ENCODE measurements around the gene SLC23A1. TPM values are rescaled to one million over a fixed set of nuclear protein-coding genes. Genes with fewer than 3 reads are reported as not detected.
A peak's percentile ranks its signal among the peaks of the same experiment; 100 is the strongest.

SLC23A1 gene
- total and polyA plus RNA-seq, 9 of the 15 experiments (the other 6 are each of a cell fraction or from before 2014, with no cell fraction given) = 0.03 to 0.20 (median 0.05) TPM; not detected in 5

DNA sequence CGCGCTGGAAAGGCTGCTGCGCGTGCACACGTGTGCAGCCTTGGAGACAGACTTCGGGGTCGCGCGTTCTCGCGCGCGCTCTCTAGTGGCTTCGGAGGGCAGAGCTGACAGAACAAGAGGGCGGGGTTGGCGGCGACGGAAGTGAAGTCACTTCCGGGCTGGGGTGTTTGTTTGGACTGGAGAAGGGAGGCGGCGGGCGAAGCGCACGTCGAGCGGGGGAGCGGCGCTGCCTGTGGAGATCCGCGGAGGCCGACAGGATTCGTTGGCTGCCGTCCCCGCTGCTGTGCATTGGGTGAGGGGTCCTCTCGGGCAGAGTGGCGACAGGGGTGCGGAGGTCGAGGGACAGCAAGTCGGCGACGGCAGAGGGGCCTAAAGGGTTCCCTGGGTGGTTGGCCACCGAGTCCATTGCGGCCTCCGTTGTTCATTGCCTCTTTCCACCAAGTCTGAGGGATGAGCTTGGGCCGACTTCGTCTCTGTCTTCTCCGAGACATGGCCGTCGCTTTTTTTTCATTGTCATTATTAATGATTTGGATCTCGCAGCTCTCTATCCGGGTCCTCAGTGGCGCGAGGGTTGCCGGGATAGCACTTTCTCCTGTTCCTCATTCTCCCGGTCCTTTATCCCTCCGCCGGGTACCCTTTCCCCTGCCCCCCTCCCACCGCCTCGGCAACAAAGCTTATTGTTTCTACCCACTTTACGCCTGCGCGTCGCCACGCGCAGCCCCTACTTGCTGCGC is 41.2 kb downstream of the SLC23A1 start, which contains the start of gene PAIP2 (continued):
- TF ChIP-seq CREB3L1 (IDR thresholded peaks at IDR 0.05; ENCODE audit: borderline replicate concordance, low read depth) (peak; percentile 62; the same call in 1 of the 2 replicates), E2F6 (IDR thresholded peaks at IDR 0.05; ENCODE audit: borderline replicate concordance in 1 of 2, extremely low read depth in 1 of 2, insufficient read depth in 1 of 2, insufficient read length in 1 of 2, low read depth in 1 of 2, low read length in 1 of 2, poor library complexity in 1 of 2, severe bottlenecking in 1 of 2) (peak; percentile 64 to 70), LARP7 (IDR thresholded peaks at IDR 0.05) (peak; percentile 78; the same call in 1 of the 2 replicates), HSF4 (CRISPR knock-in tag; IDR thresholded peaks at IDR 0.05; ENCODE audit: borderline replicate concordance) (no peak), SAFB (IDR thresholded peaks at IDR 0.05; ENCODE audit: borderline replicate concordance, low read depth, low read length) (no peak), TSC22D4 (tag; IDR thresholded peaks at IDR 0.05) (no peak), NFRKB (IDR thresholded peaks at IDR 0.05; ENCODE audit: low read depth) (peak; percentile 93), ZBTB9 (CRISPR knock-in tag; IDR thresholded peaks at IDR 0.05) (no peak), FOXJ2 (tag; IDR thresholded peaks at IDR 0.05) (no peak), BCOR (IDR thresholded peaks at IDR 0.05) (no peak), SMC3 (conservative IDR thresholded peaks at IDR 0.05; ENCODE audit: insufficient read depth, low read depth, low read length) (0 out of 2 replicates have a peak, but pooled peaks have one; percentile 31), ZKSCAN3 (CRISPR knock-in tag; IDR thresholded peaks at IDR 0.05) (no peak), CBX2 (IDR thresholded peaks at IDR 0.05; ENCODE audit: insufficient read depth, low read length, poor library complexity, severe bottlenecking) (no peak), ZNF140 (CRISPR knock-in tag; IDR thresholded peaks at IDR 0.05) (no peak), BRD9 (IDR thresholded peaks at IDR 0.05; ENCODE audit: low read depth, partially characterized antibody) (no peak), ZZZ3 (IDR thresholded peaks at IDR 0.05) (no peak), ZBTB7A (IDR thresholded peaks at IDR 0.05; ENCODE audit: borderline replicate concordance, control insufficient read depth, low read depth, low read length) (peak; percentile 92), ZNF507 (tag; conservative IDR thresholded peaks at IDR 0.05) (no peak), EP300 (IDR thresholded peaks at IDR 0.05; ENCODE audit: low read length) (no peak; the same call in 1 of the 2 replicates), NFXL1 (CRISPR knock-in tag; IDR thresholded peaks at IDR 0.05) (no peak), ZNF668 (CRISPR knock-in tag; IDR thresholded peaks at IDR 0.05) (0 out of 2 replicates have a peak, but pooled peaks have one; percentile 13), TAF9B (IDR thresholded peaks at IDR 0.05; ENCODE audit: partially characterized antibody) (peak; percentile 76), NR2F6 (CRISPR knock-in tag; IDR thresholded peaks at IDR 0.05) (no peak)
- TF ChIP-seq, protein P1, sequence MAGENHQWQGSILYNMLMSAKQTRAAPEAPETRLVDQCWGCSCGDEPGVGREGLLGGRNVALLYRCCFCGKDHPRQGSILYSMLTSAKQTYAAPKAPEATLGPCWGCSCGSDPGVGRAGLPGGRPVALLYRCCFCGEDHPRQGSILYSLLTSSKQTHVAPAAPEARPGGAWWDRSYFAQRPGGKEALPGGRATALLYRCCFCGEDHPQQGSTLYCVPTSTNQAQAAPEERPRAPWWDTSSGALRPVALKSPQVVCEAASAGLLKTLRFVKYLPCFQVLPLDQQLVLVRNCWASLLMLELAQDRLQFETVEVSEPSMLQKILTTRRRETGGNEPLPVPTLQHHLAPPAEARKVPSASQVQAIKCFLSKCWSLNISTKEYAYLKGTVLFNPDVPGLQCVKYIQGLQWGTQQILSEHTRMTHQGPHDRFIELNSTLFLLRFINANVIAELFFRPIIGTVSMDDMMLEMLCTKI (IDR thresholded peaks at IDR 0.05; ENCODE audit: partially characterized antibody) = no peak
